Caco-2 (cell line): ENCODE data around the gene SLX4IP. TPM values are rescaled to one million over a fixed set of nuclear protein-coding genes. Genes with fewer than 3 reads are reported as not detected.
A peak's percentile ranks its signal among the peaks of the same experiment; 100 is the strongest.

ENCODE experiments used
- BruUV-seq: library from RNA; stranded (reverse); fragments of 400-500 nt; replicated peaks from 2 replicates; lab custom pipeline; 2021; lab: Mats Ljungman, UMichigan
- CTCF ChIA-PET: fragments of 300-600 bp; sonication (Branson Sonifier 250); formaldehyde crosslinking; loops from one replicate; lab custom pipeline; 2022; ENCODE audit warnings: antibody characterized with exemption; lab: Charles Lee
- POLR2A ChIA-PET: fragments of 300-600 bp; sonication (Branson Sonifier 250); formaldehyde crosslinking; loops from one replicate; lab custom pipeline; 2022; ENCODE audit warnings: antibody characterized with exemption; lab: Charles Lee
- DNase-seq, 2 experiments: peaks; one replicate each; pipeline versions ENCODE4 v3.0.0 to v3.0.0-alpha.2; 2020 to 2022
- H3K27me3 ChIP-seq: replicated peaks from 2 replicates; pipeline ENCODE4 v1.6.0; 2011; ENCODE audit warnings: low read length; ENCODE audit not compliant: control insufficient read depth, insufficient read depth
- H3K36me3 ChIP-seq: 2 replicates; pipeline ENCODE4 v1.5.1; 2011; ENCODE audit warnings: low read length; ENCODE audit not compliant: control insufficient read depth, insufficient read depth
- H3K4me1 ChIP-seq: fragments of 250-450 bp; sonication (Bioruptor Pico); 2 replicates; pipeline ENCODE4 v1.5.1; 2020; ENCODE audit warnings: mild to moderate bottlenecking
- H3K4me3 ChIP-seq: 2 replicates; pipeline ENCODE4 v1.5.1; 2011; ENCODE audit warnings: low read depth, mild to moderate bottlenecking, control low read depth, low read length
- H3K9me3 ChIP-seq: fragments of 250-450 bp; sonication (Bioruptor Pico); 2 replicates; pipeline ENCODE4 v1.5.1; 2020; ENCODE audit warnings: mild to moderate bottlenecking, moderate library complexity
- H3K27ac Mint-ChIP-seq: one replicate; pipeline ENCODE4 v1.8.0; 2022; ENCODE audit warnings: mixed read lengths; ENCODE audit not compliant: unreplicated experiment
- H3K27me3 Mint-ChIP-seq: one replicate; pipeline ENCODE4 v1.8.0; 2022; ENCODE audit warnings: mixed read lengths; ENCODE audit not compliant: insufficient read depth, unreplicated experiment
- H3K36me3 Mint-ChIP-seq: one replicate; pipeline ENCODE4 v1.8.0; 2022; ENCODE audit warnings: mild to moderate bottlenecking, mixed read lengths; ENCODE audit not compliant: insufficient read depth, unreplicated experiment
- H3K4me1 Mint-ChIP-seq: one replicate; pipeline ENCODE4 v1.8.0; 2022; ENCODE audit warnings: low read depth, mixed read lengths; ENCODE audit not compliant: unreplicated experiment
- H3K4me3 Mint-ChIP-seq: one replicate; pipeline ENCODE4 v1.8.0; 2022; ENCODE audit warnings: mild to moderate bottlenecking, moderate library complexity, mixed read lengths; ENCODE audit not compliant: unreplicated experiment
- H3K9me3 Mint-ChIP-seq: one replicate; pipeline ENCODE4 v1.8.0; 2022; ENCODE audit warnings: mixed read lengths; ENCODE audit not compliant: unreplicated experiment
- CTCF ChIP-seq, 2 experiments: fragments of 200-600 bp in 1 of 2; IDR thresholded peaks; 1 replicate in 1 of 2; 2 replicates in 1 of 2; pipeline versions ENCODE4 v1.5.1 to v1.8.0; 2011 to 2022; ENCODE audit warnings: antibody characterized with exemption in 1 of 2, control low read depth in 1 of 2, inconsistent platforms in 1 of 2, low read depth in 1 of 2, low read length in 1 of 2, mild to moderate bottlenecking in 1 of 2, moderate library complexity in 1 of 2; ENCODE audit not compliant: insufficient read depth in 1 of 2, severe bottlenecking in 1 of 2, unreplicated experiment in 1 of 2
- intact Hi-C: fragments of 100-400 bp; cut with micrococcal nuclease; formaldehyde crosslinking; loops from one replicate; pipeline ENCODE4 v1.10.0; 2022; ENCODE audit not compliant: unreplicated experiment
- total RNA-seq: library from RNA; stranded (reverse); gene quantifications from 2 replicates; pipeline ENCODE4 v1.2.3, GENCODE V29; 2022

The SLX4IP gene
- total RNA-seq, 1 experiment from 2014 or later = 8.5 TPM

GRCh38 chr20:10654250-10654610 is 219.1 kb downstream of the SLX4IP start:
- Mint-ChIP-seq H3K27me3 (no peaks in the 10 kb centered on the region), H3K9me3 (no peaks in the 10 kb centered on the region), H3K36me3 (peaks cover 100% of the 10 kb centered on the region), H3K27ac (peak overlapping the region; percentile 78), H3K4me3 (no peak overlapping the region), H3K4me1 (peaks cover 37% of the 10 kb centered on the region)
- ChIA-PET CTCF (no interaction called here), POLR2A (no interaction called here)
- Histone ChIP-seq H3K4me3 (no peak overlapping the region), H3K36me3 (peaks cover 6% of the 10 kb centered on the region), H3K4me1 (peaks cover 41% of the 10 kb centered on the region), H3K27me3 (no peaks in the 10 kb centered on the region), H3K9me3 (no peaks in the 10 kb centered on the region)
- intact Hi-C loops = no loop called here
- no peak for DNase-seq
- no TSS peak for BruUV-seq
- no peak for TF ChIP-seq CTCF (IDR thresholded peaks at IDR 0.05; ENCODE audit: insufficient read depth in 1 of 2, low read depth in 1 of 2, low read length in 1 of 2, severe bottlenecking in 1 of 2, unreplicated experiment in 1 of 2)

DNA sequence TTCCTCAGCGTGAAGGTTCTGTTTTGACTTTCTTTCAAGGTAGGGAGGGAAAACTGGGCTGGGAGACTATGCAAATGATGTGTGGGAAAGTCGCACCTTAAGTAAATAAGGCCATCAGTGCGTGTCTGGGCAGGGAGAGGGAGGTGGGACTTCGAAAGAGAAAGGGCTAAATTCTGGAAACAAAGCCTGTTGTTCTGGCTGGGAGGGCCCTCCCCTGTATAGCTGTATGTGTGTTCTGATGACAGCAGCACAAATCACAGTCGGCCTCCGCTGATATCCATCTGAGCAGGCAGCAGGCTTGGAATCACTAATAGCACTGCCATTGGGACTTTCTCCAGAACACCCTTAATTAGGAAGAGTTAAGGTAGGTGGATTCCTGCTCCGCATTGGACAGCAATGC is 219.5 kb downstream of the SLX4IP start:
- Mint-ChIP-seq H3K4me3 (no peak overlapping the region), H3K27ac (peak overlapping the region; percentile 78), H3K4me1 (peaks cover 41% of the 10 kb centered on the region), H3K9me3 (no peaks in the 10 kb centered on the region), H3K36me3 (peaks cover 100% of the 10 kb centered on the region), H3K27me3 (no peaks in the 10 kb centered on the region)
- Histone ChIP-seq H3K27me3 (no peaks in the 10 kb centered on the region), H3K4me1 (peaks cover 42% of the 10 kb centered on the region), H3K36me3 (peaks cover 6% of the 10 kb centered on the region), H3K9me3 (no peaks in the 10 kb centered on the region), H3K4me3 (no peak overlapping the region)
- BruUV-seq = no TSS peak
- ChIA-PET POLR2A (interaction anchor here (0.6 to 0.8 kb wide), 2 partner anchors 17 to 20 kb away, joined by 3 to 5 read pairs; no protein-coding TSS in a partner anchor), CTCF (no interaction called here)
- DNase-seq = peak; percentile 23 to 57
- TF ChIP-seq CTCF (IDR thresholded peaks at IDR 0.05; ENCODE audit: insufficient read depth in 1 of 2, low read depth in 1 of 2, low read length in 1 of 2, severe bottlenecking in 1 of 2, unreplicated experiment in 1 of 2) = no peak
- intact Hi-C loops = no loop called here

DNA sequence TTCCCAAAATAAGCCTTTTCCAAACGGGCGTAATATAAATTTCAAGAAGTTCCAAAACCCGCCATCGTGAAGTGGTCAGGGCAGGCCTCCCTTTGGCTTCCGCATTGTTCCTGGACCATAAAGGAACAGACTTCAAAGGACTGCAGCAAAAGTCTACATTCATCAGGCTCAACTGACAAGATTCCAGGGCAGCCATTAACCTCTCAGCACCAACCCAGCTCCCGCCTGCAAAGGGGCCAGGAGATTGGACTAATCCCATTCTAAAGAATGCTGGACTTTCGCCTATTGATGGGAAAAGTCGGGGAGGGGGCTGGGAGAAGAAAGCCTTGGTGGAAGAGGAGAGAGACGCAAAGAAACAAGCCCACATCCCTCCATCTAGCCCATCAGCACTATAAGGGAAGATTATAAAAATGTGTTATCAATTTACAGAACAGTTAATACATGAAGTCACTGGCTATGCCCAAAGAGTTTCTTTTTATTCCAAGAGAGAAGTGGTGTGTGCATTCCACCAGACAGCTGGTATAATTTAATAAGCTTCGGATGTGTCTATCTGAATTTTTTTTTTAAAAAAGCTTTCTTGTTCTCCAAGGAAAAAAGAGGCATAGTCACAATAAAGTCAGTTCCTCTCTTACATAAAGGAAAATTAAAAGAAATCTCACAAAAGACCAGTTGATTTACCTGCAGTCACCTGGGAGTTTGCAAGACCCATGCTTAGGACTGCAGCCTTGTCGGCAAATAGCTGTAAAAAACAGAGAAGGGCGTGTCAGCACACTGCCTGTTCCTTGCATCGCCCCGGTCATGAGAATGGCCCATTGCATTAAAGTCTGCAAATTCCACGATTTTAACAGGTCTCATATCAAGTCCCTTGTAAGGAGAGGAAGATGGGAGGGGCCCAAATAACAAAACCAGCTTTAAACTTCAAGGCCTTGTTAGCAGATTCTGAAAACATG is 220.9 kb downstream of the SLX4IP start:
- ChIA-PET CTCF (no interaction called here), POLR2A (no interaction called here)
- peaks cover 6% of the 10 kb centered on the region for H3K36me3 ChIP-seq
- Mint-ChIP-seq H3K4me3 (peak overlapping the region; percentile 63), H3K4me1 (peaks cover 55% of the 10 kb centered on the region), H3K36me3 (peaks cover 100% of the 10 kb centered on the region), H3K9me3 (no peaks in the 10 kb centered on the region), H3K27ac (peak overlapping the region; percentile 78), H3K27me3 (no peaks in the 10 kb centered on the region)
- H3K9me3 ChIP-seq = no peaks in the 10 kb centered on the region
- BruUV-seq = no TSS peak
- H3K4me1 ChIP-seq = peaks cover 56% of the 10 kb centered on the region
- no peak for TF ChIP-seq CTCF (IDR thresholded peaks at IDR 0.05; ENCODE audit: insufficient read depth in 1 of 2, low read depth in 1 of 2, low read length in 1 of 2, severe bottlenecking in 1 of 2, unreplicated experiment in 1 of 2)
- intact Hi-C loops = no loop called here
- H3K27me3 ChIP-seq = no peaks in the 10 kb centered on the region
- peak; percentile 66 to 70 for DNase-seq
- H3K4me3 ChIP-seq = no peak overlapping the region
